Nephron (organoid): Measurements from ENCODE around the gene SLC18A3.

Source experiments
- H3K27ac Mint-ChIP-seq, 3 experiments: 2 replicates each; pipeline ENCODE4 v1.8.0; 2020; ENCODE audit warnings: mixed read lengths in 3 of 3, mild to moderate bottlenecking in 2 of 3, moderate library complexity in 1 of 3
- H3K27me3 Mint-ChIP-seq: 2 replicates; pipeline ENCODE4 v1.8.0; 2021; ENCODE audit warnings: low read depth, mild to moderate bottlenecking, moderate library complexity, mixed read lengths
- H3K36me3 Mint-ChIP-seq: 2 replicates; pipeline ENCODE4 v1.8.0; 2020; ENCODE audit warnings: low read depth, mixed read lengths
- H3K4me1 Mint-ChIP-seq: 2 replicates; pipeline ENCODE4 v1.8.0; 2020; ENCODE audit warnings: mixed read lengths
- H3K4me3 Mint-ChIP-seq, 3 experiments: 2 replicates each; pipeline ENCODE4 v1.8.0; 2020; ENCODE audit warnings: mild to moderate bottlenecking in 3 of 3, mixed read lengths in 3 of 3, moderate library complexity in 2 of 3
- H3K9me3 Mint-ChIP-seq: 2 replicates; pipeline ENCODE4 v1.8.0; 2020; ENCODE audit warnings: mixed read lengths
- TF ChIP-seq, protein P1 (sequence below), 3 experiments: fragments of 200-600 bp; sonication (generic); IDR thresholded peaks; one replicate each; pipeline ENCODE4 v1.5.0; 2021; ENCODE audit warnings: antibody characterized with exemption in 3 of 3; ENCODE audit not compliant: unreplicated experiment in 3 of 3

Gene SLC18A3

GRCh38 chr10:49634069-49634660, 24.1 kb downstream of the SLC18A3 start:
- Mint-ChIP-seq H3K27ac (no peak overlapping the region), H3K4me3 (no peak overlapping the region), H3K4me1 (no peaks in the 10 kb centered on the region), H3K36me3 (no peaks in the 10 kb centered on the region), H3K27me3 (peaks cover 42% of the 10 kb centered on the region), H3K9me3 (no peaks in the 10 kb centered on the region)
- TF ChIP-seq, protein P1, sequence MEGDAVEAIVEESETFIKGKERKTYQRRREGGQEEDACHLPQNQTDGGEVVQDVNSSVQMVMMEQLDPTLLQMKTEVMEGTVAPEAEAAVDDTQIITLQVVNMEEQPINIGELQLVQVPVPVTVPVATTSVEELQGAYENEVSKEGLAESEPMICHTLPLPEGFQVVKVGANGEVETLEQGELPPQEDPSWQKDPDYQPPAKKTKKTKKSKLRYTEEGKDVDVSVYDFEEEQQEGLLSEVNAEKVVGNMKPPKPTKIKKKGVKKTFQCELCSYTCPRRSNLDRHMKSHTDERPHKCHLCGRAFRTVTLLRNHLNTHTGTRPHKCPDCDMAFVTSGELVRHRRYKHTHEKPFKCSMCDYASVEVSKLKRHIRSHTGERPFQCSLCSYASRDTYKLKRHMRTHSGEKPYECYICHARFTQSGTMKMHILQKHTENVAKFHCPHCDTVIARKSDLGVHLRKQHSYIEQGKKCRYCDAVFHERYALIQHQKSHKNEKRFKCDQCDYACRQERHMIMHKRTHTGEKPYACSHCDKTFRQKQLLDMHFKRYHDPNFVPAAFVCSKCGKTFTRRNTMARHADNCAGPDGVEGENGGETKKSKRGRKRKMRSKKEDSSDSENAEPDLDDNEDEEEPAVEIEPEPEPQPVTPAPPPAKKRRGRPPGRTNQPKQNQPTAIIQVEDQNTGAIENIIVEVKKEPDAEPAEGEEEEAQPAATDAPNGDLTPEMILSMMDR (IDR thresholded peaks at IDR 0.05; ENCODE audit: unreplicated experiment in 3 of 3) = no peak

DNA sequence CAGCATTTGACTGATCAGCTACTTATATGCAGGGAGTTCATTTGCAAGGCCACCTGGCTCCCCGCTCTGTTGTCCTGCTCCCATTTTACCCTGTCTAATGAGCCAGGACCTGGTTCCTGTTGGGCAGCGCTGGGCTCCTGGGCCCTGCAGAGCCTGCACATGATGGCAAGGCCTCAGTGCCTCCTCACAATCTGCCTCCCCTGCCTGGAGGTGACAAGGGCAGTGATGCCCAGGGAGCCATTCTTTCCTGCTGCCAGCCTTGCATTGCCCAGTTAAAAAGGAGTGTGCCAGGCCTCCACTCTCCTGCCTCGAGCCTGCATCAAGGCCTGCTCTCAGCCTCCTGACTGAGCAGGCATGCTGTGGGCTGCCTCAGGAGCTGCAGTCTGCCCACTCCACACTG, 32.2 kb downstream of the SLC18A3 start:
- no peaks in the 10 kb centered on the region for H3K9me3 Mint-ChIP-seq
- H3K36me3 Mint-ChIP-seq = no peaks in the 10 kb centered on the region
- no peak overlapping the region for H3K4me3 Mint-ChIP-seq
- H3K27ac Mint-ChIP-seq = no peak overlapping the region
- no peaks in the 10 kb centered on the region for H3K4me1 Mint-ChIP-seq
- peaks cover 48% of the 10 kb centered on the region for H3K27me3 Mint-ChIP-seq
- TF ChIP-seq, protein P1 (IDR thresholded peaks at IDR 0.05; ENCODE audit: unreplicated experiment in 3 of 3) = no peak

DNA sequence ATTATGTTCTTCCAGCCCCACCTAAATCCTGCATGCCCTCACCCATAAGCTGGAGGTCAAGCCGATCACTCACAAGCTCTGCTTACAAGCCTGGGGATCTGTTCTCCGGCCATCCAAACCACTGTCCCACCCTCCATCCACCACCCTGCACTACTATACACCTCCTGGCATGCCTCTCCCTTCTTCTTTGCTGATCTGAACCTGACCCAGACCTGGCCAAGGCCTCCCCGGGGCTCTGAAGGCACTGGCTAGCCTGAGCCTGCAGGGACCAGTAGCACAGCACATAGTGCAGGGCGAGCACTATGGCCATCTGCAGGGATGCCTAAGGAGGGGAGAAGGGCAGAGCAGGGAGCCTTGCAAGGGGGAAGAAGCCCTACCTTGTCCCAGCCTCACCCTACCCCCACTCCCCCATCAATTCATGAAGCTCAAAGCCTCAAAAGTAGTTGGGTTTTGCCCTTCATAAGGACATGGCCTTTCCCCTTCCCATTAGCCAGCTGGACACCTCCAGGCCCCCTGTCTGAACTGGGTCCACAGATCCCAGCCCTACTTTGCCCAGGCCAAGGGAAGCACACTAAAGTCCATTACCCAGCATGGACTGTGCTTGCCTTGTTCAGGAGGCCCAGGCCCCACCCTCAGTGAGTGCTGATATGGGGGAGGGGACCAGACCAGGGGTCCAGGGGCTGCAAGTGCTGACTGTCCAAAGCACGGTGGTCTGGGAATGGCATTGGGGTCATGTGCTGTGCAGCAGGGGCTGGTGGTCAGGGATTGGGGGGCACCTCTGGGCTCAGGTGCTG, 33.3 kb downstream of the SLC18A3 start:
- TF ChIP-seq, protein P1 (IDR thresholded peaks at IDR 0.05; ENCODE audit: unreplicated experiment in 3 of 3) = no peak
- Mint-ChIP-seq H3K27ac (no peak overlapping the region), H3K4me1 (no peaks in the 10 kb centered on the region), H3K4me3 (no peak overlapping the region), H3K27me3 (peaks cover 44% of the 10 kb centered on the region), H3K36me3 (no peaks in the 10 kb centered on the region), H3K9me3 (no peaks in the 10 kb centered on the region)

GRCh38 chr10:49644035-49644646, 34.0 kb downstream of the SLC18A3 start:
- Mint-ChIP-seq H3K36me3 (no peaks in the 10 kb centered on the region), H3K4me3 (no peak overlapping the region), H3K27ac (no peak overlapping the region), H3K9me3 (no peaks in the 10 kb centered on the region), H3K4me1 (no peaks in the 10 kb centered on the region), H3K27me3 (peaks cover 44% of the 10 kb centered on the region)
- TF ChIP-seq, protein P1 (IDR thresholded peaks at IDR 0.05; ENCODE audit: unreplicated experiment in 3 of 3) = no peak

DNA sequence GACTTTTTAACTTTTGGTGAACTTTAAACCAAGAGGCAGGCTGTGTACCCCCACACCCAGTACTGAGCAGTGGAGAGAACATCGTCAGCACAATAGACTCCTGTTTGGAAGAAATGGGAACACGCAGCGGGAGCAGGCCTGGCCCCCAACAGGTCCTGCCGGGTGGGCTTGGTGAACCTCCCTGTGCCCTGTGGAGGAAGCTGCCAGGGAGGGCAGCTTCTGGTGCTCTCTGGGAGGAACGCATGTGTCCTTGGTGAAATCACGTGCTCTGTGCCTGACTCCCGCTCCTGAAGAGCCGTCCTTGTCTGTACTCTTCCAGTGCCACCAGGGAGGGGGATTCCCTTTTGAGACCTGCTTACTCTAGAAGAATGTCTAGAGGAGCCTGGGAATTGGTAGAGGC, 35.3 kb downstream of the SLC18A3 start:
- Mint-ChIP-seq H3K4me3 (no peak overlapping the region), H3K4me1 (no peaks in the 10 kb centered on the region), H3K36me3 (no peaks in the 10 kb centered on the region), H3K27me3 (peaks cover 41% of the 10 kb centered on the region), H3K9me3 (no peaks in the 10 kb centered on the region), H3K27ac (no peak overlapping the region)
- TF ChIP-seq, protein P1 (IDR thresholded peaks at IDR 0.05; ENCODE audit: unreplicated experiment in 3 of 3) = no peak
